ENCODE data around the gene MYH3. TPM values are rescaled to one million over a fixed set of nuclear protein-coding genes. Genes with fewer than 3 reads are reported as not detected.

MYH3 gene
- polyA plus RNA-seq, 4 donors = 2.0 to 40.0 (median 14.8) TPM

DNA sequence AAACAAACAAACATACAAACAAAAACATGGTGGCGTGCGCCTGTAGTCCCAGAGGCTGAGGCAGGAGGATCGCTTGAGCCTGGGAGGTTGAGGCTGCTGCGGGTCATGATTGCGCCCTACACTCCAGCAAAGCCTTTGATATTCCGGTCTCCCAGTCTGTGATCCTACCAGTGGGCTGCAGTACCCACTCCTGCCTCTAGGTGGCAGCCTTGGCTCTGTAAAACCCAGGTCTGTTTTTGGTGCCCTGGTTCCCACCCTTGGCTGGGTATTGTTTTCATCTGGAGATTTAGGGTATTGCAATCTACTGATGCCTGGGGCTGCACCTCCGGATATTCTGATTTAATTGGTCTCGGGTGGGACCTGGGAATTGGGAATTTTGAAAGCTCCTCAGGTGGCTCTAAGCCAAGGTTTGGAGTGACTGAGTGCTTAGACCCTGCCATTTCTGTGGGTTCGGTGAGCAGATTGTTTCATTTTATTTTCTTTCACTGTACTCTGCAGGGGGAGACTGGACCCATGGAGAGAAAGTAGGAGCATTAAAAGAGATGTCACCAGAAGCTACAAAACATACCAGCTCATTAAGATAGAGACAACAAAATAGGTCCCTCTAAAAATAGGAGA, 40.5 kb downstream of the MYH3 start:
- Histone ChIP-seq H3K4me3 (ENCODE audit: low read depth in 1 of 3, low read length in 3 of 3) (no peak overlapping the region), H3K27ac (ENCODE audit: low read depth in 1 of 3, low read length in 2 of 3) (no peak overlapping the region), H3K27me3 (ENCODE audit: control insufficient read depth in 3 of 3, insufficient read depth in 3 of 3, low read length in 3 of 3) (no peaks in the 10 kb centered on the region), H3K9me3 (ENCODE audit: control insufficient read depth in 2 of 2, insufficient read depth in 1 of 2, low read depth in 1 of 2, low read length in 1 of 2) (no peaks in the 10 kb centered on the region), H3K36me3 (ENCODE audit: control insufficient read depth in 3 of 3, insufficient read depth in 2 of 3, low read depth in 1 of 3, low read length in 3 of 3) (no peaks in the 10 kb centered on the region), H3K4me1 (ENCODE audit: control insufficient read depth in 3 of 3, insufficient read depth in 2 of 3, low read depth in 1 of 3, low read length in 2 of 3) (no peaks in the 10 kb centered on the region)
- DNase-seq (peak; percentile 58 to 67), FAIRE-seq (no peak)
- WGBS, 3 donors = 24 to 38% (median 27%) methylated on average over 9 of the region's 9 CpGs

GRCh38 chr17:10614536-10615155, 42.5 kb downstream of the MYH3 start:
- Histone ChIP-seq H3K27ac (ENCODE audit: low read depth in 1 of 3, low read length in 2 of 3) (no peak overlapping the region), H3K4me1 (ENCODE audit: control insufficient read depth in 3 of 3, insufficient read depth in 2 of 3, low read depth in 1 of 3, low read length in 2 of 3) (no peaks in the 10 kb centered on the region), H3K36me3 (ENCODE audit: control insufficient read depth in 3 of 3, insufficient read depth in 2 of 3, low read depth in 1 of 3, low read length in 3 of 3) (no peaks in the 10 kb centered on the region), H3K27me3 (ENCODE audit: control insufficient read depth in 3 of 3, insufficient read depth in 3 of 3, low read length in 3 of 3) (no peaks in the 10 kb centered on the region), H3K4me3 (ENCODE audit: low read depth in 1 of 3, low read length in 3 of 3) (no peak overlapping the region), H3K9me3 (ENCODE audit: control insufficient read depth in 2 of 2, insufficient read depth in 1 of 2, low read depth in 1 of 2, low read length in 1 of 2) (no peaks in the 10 kb centered on the region)
- WGBS, 3 donors = 63 to 68% (median 67%) methylated on average over 6 of the region's 6 CpGs
- FAIRE-seq = no peak
- peak; percentile 44 to 66 for DNase-seq

GRCh38 chr17:10613775-10614513, 43.2 kb downstream of the MYH3 start:
- Histone ChIP-seq H3K9me3 (ENCODE audit: control insufficient read depth in 2 of 2, insufficient read depth in 1 of 2, low read depth in 1 of 2, low read length in 1 of 2) (no peaks in the 10 kb centered on the region), H3K36me3 (ENCODE audit: control insufficient read depth in 3 of 3, insufficient read depth in 2 of 3, low read depth in 1 of 3, low read length in 3 of 3) (no peaks in the 10 kb centered on the region), H3K4me1 (ENCODE audit: control insufficient read depth in 3 of 3, insufficient read depth in 2 of 3, low read depth in 1 of 3, low read length in 2 of 3) (no peaks in the 10 kb centered on the region), H3K27me3 (ENCODE audit: control insufficient read depth in 3 of 3, insufficient read depth in 3 of 3, low read length in 3 of 3) (no peaks in the 10 kb centered on the region), H3K27ac (ENCODE audit: low read depth in 1 of 3, low read length in 2 of 3) (no peak overlapping the region), H3K4me3 (ENCODE audit: low read depth in 1 of 3, low read length in 3 of 3) (no peak overlapping the region)
- FAIRE-seq = no peak
- no peak for DNase-seq
- WGBS, 3 donors = 71 to 79% (median 77%) methylated on average over 16 of the region's 16 CpGs

DNA sequence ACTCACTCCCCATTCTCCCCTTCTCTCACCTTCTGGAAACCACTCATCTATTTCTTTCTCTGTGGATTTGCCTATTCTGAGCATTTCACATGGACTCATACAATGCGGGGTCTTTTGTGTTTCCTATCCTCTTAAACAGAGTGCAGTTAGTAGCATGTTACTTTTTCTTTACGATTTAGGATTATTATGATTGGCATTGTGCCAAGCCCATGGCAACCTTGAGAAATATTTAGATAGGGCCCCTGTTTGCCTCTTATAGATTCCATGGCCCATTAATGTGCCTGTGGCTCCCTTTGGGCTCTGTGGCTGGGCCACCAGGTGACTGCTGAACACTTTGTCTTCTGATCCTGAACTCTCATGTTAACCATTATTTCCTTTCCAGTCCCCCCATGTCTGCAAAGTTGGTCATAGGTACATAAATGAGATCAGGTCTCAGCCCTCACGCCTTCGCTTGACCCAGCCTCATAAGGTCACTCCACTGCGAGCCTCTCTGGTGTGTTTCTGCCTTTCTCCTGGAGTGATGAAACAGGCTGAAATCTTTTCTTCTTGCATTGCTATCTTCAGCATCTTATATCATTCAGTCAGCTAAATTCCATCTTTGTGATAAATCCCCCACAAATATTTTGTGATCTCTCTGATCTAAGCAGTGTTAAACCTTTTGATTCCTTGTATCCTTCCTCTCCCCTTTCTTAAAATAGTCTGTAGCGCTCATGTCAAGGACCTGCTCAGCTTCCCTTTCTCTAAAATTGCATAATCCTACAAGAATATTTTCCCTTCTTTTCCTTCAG, 44.0 kb downstream of the MYH3 start:
- H3K9me3 ChIP-seq (ENCODE audit: control insufficient read depth in 2 of 2, insufficient read depth in 1 of 2, low read depth in 1 of 2, low read length in 1 of 2) = no peaks in the 10 kb centered on the region
- WGBS, 3 donors = 77 to 79% (median 79%) methylated on average over 6 of the region's 6 CpGs
- no peaks in the 10 kb centered on the region for H3K4me1 ChIP-seq (ENCODE audit: control insufficient read depth in 3 of 3, insufficient read depth in 2 of 3, low read depth in 1 of 3, low read length in 2 of 3)
- FAIRE-seq (no peak), DNase-seq (no peak)
- no peaks in the 10 kb centered on the region for H3K36me3 ChIP-seq (ENCODE audit: control insufficient read depth in 3 of 3, insufficient read depth in 2 of 3, low read depth in 1 of 3, low read length in 3 of 3)
- no peak overlapping the region for H3K4me3 ChIP-seq (ENCODE audit: low read depth in 1 of 3, low read length in 3 of 3)
- H3K27ac ChIP-seq (ENCODE audit: low read depth in 1 of 3, low read length in 2 of 3) = no peak overlapping the region
- H3K27me3 ChIP-seq (ENCODE audit: control insufficient read depth in 3 of 3, insufficient read depth in 3 of 3, low read length in 3 of 3) = no peaks in the 10 kb centered on the region

DNA sequence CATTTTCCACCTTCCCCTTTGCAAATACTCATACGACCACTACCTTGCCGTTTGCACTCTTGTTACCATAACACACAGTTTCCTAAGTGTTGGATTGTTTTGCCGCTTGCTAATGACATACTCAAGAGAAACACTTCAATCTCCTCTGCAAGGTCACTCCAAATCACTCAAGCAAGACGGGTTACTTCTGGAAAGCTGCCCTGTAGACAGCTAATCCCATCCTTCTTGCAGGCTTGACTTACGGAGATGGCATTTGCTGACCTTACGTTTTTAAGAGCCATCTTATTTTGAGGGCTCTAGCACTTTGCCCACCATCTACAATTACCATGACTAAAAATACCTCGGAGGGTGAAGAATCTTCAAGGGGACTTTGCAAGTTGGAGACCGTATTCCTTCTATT, 46.2 kb downstream of the MYH3 start:
- Histone ChIP-seq H3K36me3 (ENCODE audit: control insufficient read depth in 3 of 3, insufficient read depth in 2 of 3, low read depth in 1 of 3, low read length in 3 of 3) (no peaks in the 10 kb centered on the region), H3K9me3 (ENCODE audit: control insufficient read depth in 2 of 2, insufficient read depth in 1 of 2, low read depth in 1 of 2, low read length in 1 of 2) (no peaks in the 10 kb centered on the region), H3K27me3 (ENCODE audit: control insufficient read depth in 3 of 3, insufficient read depth in 3 of 3, low read length in 3 of 3) (no peaks in the 10 kb centered on the region), H3K27ac (ENCODE audit: low read depth in 1 of 3, low read length in 2 of 3) (no peak overlapping the region), H3K4me3 (ENCODE audit: low read depth in 1 of 3, low read length in 3 of 3) (no peak overlapping the region), H3K4me1 (ENCODE audit: control insufficient read depth in 3 of 3, insufficient read depth in 2 of 3, low read depth in 1 of 3, low read length in 2 of 3) (no peaks in the 10 kb centered on the region)
- no peak for FAIRE-seq
- no peak for DNase-seq
- 82 to 90% (median 87%) methylated on average over 8 of the region's 8 CpGs for WGBS, 3 donors

DNA sequence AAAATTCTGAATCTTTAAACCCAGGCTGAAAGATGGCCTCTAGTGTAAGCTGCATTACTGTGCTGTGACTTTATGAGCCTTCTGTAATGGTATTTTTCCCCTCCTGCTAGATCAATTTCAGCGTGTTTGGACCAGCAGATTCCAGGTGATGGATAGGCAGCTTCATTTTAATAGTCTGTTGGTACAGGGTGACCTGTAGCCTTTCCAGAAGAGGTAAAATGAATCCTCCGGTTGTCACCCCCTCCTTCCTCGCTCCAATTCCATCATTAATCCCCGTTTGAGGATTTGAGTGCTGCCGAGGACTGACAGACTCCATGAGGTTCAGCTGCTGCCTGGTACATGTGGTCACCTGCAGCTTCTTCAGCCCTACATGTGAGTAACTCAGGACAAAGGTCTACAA, 48.9 kb downstream of the MYH3 start:
- Histone ChIP-seq H3K9me3 (ENCODE audit: control insufficient read depth in 2 of 2, insufficient read depth in 1 of 2, low read depth in 1 of 2, low read length in 1 of 2) (no peaks in the 10 kb centered on the region), H3K4me3 (ENCODE audit: low read depth in 1 of 3, low read length in 3 of 3) (no peak overlapping the region), H3K4me1 (ENCODE audit: control insufficient read depth in 3 of 3, insufficient read depth in 2 of 3, low read depth in 1 of 3, low read length in 2 of 3) (no peaks in the 10 kb centered on the region), H3K27me3 (ENCODE audit: control insufficient read depth in 3 of 3, insufficient read depth in 3 of 3, low read length in 3 of 3) (no peaks in the 10 kb centered on the region), H3K36me3 (ENCODE audit: control insufficient read depth in 3 of 3, insufficient read depth in 2 of 3, low read depth in 1 of 3, low read length in 3 of 3) (no peaks in the 10 kb centered on the region), H3K27ac (ENCODE audit: low read depth in 1 of 3, low read length in 2 of 3) (no peak overlapping the region)
- 64 to 82% (median 74%) methylated on average over 5 of the region's 5 CpGs for WGBS, 3 donors
- FAIRE-seq (no peak), DNase-seq (no peak)

GRCh38 chr17:10606110-10606509, 51.0 kb downstream of the MYH3 start:
- Histone ChIP-seq H3K27ac (ENCODE audit: low read depth in 1 of 3, low read length in 2 of 3) (no peak overlapping the region), H3K9me3 (ENCODE audit: control insufficient read depth in 2 of 2, insufficient read depth in 1 of 2, low read depth in 1 of 2, low read length in 1 of 2) (no peaks in the 10 kb centered on the region), H3K27me3 (ENCODE audit: control insufficient read depth in 3 of 3, insufficient read depth in 3 of 3, low read length in 3 of 3) (no peaks in the 10 kb centered on the region), H3K36me3 (ENCODE audit: control insufficient read depth in 3 of 3, insufficient read depth in 2 of 3, low read depth in 1 of 3, low read length in 3 of 3) (no peaks in the 10 kb centered on the region), H3K4me3 (ENCODE audit: low read depth in 1 of 3, low read length in 3 of 3) (no peak overlapping the region), H3K4me1 (ENCODE audit: control insufficient read depth in 3 of 3, insufficient read depth in 2 of 3, low read depth in 1 of 3, low read length in 2 of 3) (no peaks in the 10 kb centered on the region)
- 91 to 96% (median 92%) methylated on average over 3 of the region's 3 CpGs for WGBS, 3 donors
- DNase-seq (no peak), FAIRE-seq (peak; percentile 57)

DNA sequence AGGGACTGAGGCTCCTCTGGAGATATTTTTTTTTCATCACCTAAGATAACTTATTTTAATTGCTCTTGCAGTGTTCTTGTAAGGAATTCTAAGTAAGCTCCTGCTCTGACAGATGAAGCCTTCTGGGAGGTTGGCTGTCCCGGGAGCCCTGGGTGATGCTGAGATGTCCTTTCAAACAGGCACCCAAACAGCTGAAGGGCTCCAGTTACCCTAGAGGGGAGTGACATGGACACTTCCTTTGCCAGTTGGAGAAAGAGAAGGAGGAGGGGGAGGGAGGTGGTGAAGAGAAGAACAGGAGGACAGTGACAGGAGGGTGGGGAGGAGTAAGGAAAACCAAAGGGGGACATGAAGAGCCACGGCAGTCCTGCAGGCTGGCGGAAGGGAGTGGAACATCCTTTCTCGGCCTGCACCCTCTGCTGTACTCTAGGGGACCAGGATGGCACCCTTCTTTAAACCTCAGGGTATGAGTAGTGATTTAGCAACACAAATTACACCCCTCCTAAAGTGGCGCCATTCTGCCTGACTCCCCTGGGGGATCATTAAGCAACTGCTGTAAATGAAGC, 51.8 kb downstream of the MYH3 start:
- no peaks in the 10 kb centered on the region for H3K27me3 ChIP-seq (ENCODE audit: control insufficient read depth in 3 of 3, insufficient read depth in 3 of 3, low read length in 3 of 3)
- H3K9me3 ChIP-seq (ENCODE audit: control insufficient read depth in 2 of 2, insufficient read depth in 1 of 2, low read depth in 1 of 2, low read length in 1 of 2) = no peaks in the 10 kb centered on the region
- no peaks in the 10 kb centered on the region for H3K4me1 ChIP-seq (ENCODE audit: control insufficient read depth in 3 of 3, insufficient read depth in 2 of 3, low read depth in 1 of 3, low read length in 2 of 3)
- no peak overlapping the region for H3K4me3 ChIP-seq (ENCODE audit: low read depth in 1 of 3, low read length in 3 of 3)
- 73 to 88% (median 84%) methylated on average over 5 of the region's 5 CpGs for WGBS, 3 donors
- no peaks in the 10 kb centered on the region for H3K36me3 ChIP-seq (ENCODE audit: control insufficient read depth in 3 of 3, insufficient read depth in 2 of 3, low read depth in 1 of 3, low read length in 3 of 3)
- DNase-seq (no peak), FAIRE-seq (no peak)
- no peak overlapping the region for H3K27ac ChIP-seq (ENCODE audit: low read depth in 1 of 3, low read length in 2 of 3)

All from small intestine (tissue), 7 donors.